ENCODE measurements around the gene THG1L.
"Not testable (repeated sequence)": the region's sequence is repeated elsewhere in the genome, so short reads cannot be mapped to it uniquely, and the experiment has no call there.

Gene THG1L

GRCh38 chr5:157731272-157732129 is at the start of gene THG1L:
Gene THG1L, plus strand, starts transcription at chr5:157731420. Its CDS starts 21 bp downstream, at chr5:157731441.
- DNase-seq = peak; percentile 99

- DNase-seq = no peak
Observed at GRCh38 chr5:157682257-157682656, 49.0 kb upstream of the THG1L start.

- not testable (repeated sequence) for DNase-seq
Observed at GRCh38 chr5:157686276-157687197, 44.7 kb upstream of the THG1L start.

- DNase-seq = no peak
Observed at GRCh38 chr5:157687198-157687554, 44.0 kb upstream of the THG1L start.

GRCh38 chr5:157689942-157690689 is 41.1 kb upstream of the THG1L start:
- peak; percentile 36 for DNase-seq

GRCh38 chr5:157690690-157691433 is 40.4 kb upstream of the THG1L start:
- DNase-seq = no peak

GRCh38 chr5:157693816-157694215 is 37.4 kb upstream of the THG1L start:
- DNase-seq = not testable (repeated sequence)

- not testable (repeated sequence) for DNase-seq
Observed at GRCh38 chr5:157696154-157696553, 35.1 kb upstream of the THG1L start.

GRCh38 chr5:157698674-157699073 is 32.5 kb upstream of the THG1L start:
- not testable (repeated sequence) for DNase-seq

- no peak for DNase-seq
Observed at GRCh38 chr5:157703736-157704135, 27.5 kb upstream of the THG1L start.

- no peak for DNase-seq
Observed at GRCh38 chr5:157708866-157709265, 22.4 kb upstream of the THG1L start.

GRCh38 chr5:157709346-157709745 is 21.9 kb upstream of the THG1L start:
- DNase-seq = no peak

GRCh38 chr5:157710431-157710830 is 20.8 kb upstream of the THG1L start:
- no peak for DNase-seq

GRCh38 chr5:157710882-157711281 is 20.3 kb upstream of the THG1L start:
- DNase-seq = no peak

GRCh38 chr5:157713830-157714595 is 17.2 kb upstream of the THG1L start:
- no peak for DNase-seq

GRCh38 chr5:157714596-157714864 is 16.7 kb upstream of the THG1L start:
- DNase-seq = no peak

- DNase-seq = no peak
Observed at GRCh38 chr5:157718519-157718918, 12.7 kb upstream of the THG1L start.

- DNase-seq = no peak
Observed at GRCh38 chr5:157719245-157719644, 12.0 kb upstream of the THG1L start.

GRCh38 chr5:157721159-157721558 is 10.1 kb upstream of the THG1L start:
- DNase-seq = no peak

- not testable (repeated sequence) for DNase-seq
Observed at GRCh38 chr5:157722895-157723294, 8.3 kb upstream of the THG1L start.

- not testable (repeated sequence) for DNase-seq
Observed at GRCh38 chr5:157726607-157727006, 4.6 kb upstream of the THG1L start.

GRCh38 chr5:157727858-157728257 is 3.4 kb upstream of the THG1L start:
- not testable (repeated sequence) for DNase-seq
